ENCODE results near the gene AOAH.

The AOAH gene

GRCh38 chr7:36691983-36692382, 32.3 kb downstream of the AOAH start:
- Histone ChIP-seq H3K4me2 (ENCODE audit: insufficient read depth, low read length) (no peak overlapping the region), H3K27me3 (ENCODE audit: insufficient read depth, low read length, poor library complexity) (no peaks in the 10 kb centered on the region), H3K36me3 (ENCODE audit: insufficient read depth, low read length) (no peaks in the 10 kb centered on the region), H3K4me3 (ENCODE audit: low read depth in 1 of 2, low read length in 2 of 2) (no peak overlapping the region), H3K27ac (ENCODE audit: low read length) (no peak overlapping the region), H2AFZ (ENCODE audit: low read depth, low read length) (no peak overlapping the region), H4K20me1 (ENCODE audit: insufficient read depth, low read length) (no peaks in the 10 kb centered on the region), H3K9me3 (ENCODE audit: insufficient read depth, low read length, severe bottlenecking) (no peaks in the 10 kb centered on the region), H3K9ac (ENCODE audit: low read depth, low read length) (no peak overlapping the region), H3K79me2 (ENCODE audit: insufficient read depth, low read length) (no peaks in the 10 kb centered on the region), H3K4me1 (ENCODE audit: insufficient read depth, low read length) (no peaks in the 10 kb centered on the region)
- no peak for DNase-seq
- TF ChIP-seq CTCF (IDR thresholded peaks at IDR 0.05; ENCODE audit: borderline replicate concordance, extremely low read depth, low read length, poor library complexity, severe bottlenecking), result no peak
- no peak for TF ChIP-seq EZH2 (IDR thresholded peaks at IDR 0.05; ENCODE audit: borderline replicate concordance, low read depth, low read length, severe bottlenecking)
- ATAC-seq (ENCODE audit: insufficient read depth, low read depth), result no peak

- Histone ChIP-seq H3K36me3 (ENCODE audit: insufficient read depth, low read length) (no peaks in the 10 kb centered on the region), H3K27ac (ENCODE audit: low read length) (no peak overlapping the region), H3K9me3 (ENCODE audit: insufficient read depth, low read length, severe bottlenecking) (no peaks in the 10 kb centered on the region), H3K27me3 (ENCODE audit: insufficient read depth, low read length, poor library complexity) (no peaks in the 10 kb centered on the region), H4K20me1 (ENCODE audit: insufficient read depth, low read length) (no peaks in the 10 kb centered on the region), H2AFZ (ENCODE audit: low read depth, low read length) (no peak overlapping the region), H3K9ac (ENCODE audit: low read depth, low read length) (no peak overlapping the region), H3K4me1 (ENCODE audit: insufficient read depth, low read length) (peaks cover 5% of the 10 kb centered on the region; the same call in 1 of the 2 replicates), H3K4me2 (ENCODE audit: insufficient read depth, low read length) (no peak overlapping the region), H3K79me2 (ENCODE audit: insufficient read depth, low read length) (no peaks in the 10 kb centered on the region), H3K4me3 (ENCODE audit: low read depth in 1 of 2, low read length in 2 of 2) (no peak overlapping the region)
- ATAC-seq (ENCODE audit: insufficient read depth, low read depth), result no peak
- TF ChIP-seq EZH2 (IDR thresholded peaks at IDR 0.05; ENCODE audit: borderline replicate concordance, low read depth, low read length, severe bottlenecking) (no peak), CTCF (IDR thresholded peaks at IDR 0.05; ENCODE audit: borderline replicate concordance, extremely low read depth, low read length, poor library complexity, severe bottlenecking) (no peak)
- DNase-seq, result no peak
Measured at GRCh38 chr7:36690514-36691187, 33.6 kb downstream of the AOAH start.

DNA sequence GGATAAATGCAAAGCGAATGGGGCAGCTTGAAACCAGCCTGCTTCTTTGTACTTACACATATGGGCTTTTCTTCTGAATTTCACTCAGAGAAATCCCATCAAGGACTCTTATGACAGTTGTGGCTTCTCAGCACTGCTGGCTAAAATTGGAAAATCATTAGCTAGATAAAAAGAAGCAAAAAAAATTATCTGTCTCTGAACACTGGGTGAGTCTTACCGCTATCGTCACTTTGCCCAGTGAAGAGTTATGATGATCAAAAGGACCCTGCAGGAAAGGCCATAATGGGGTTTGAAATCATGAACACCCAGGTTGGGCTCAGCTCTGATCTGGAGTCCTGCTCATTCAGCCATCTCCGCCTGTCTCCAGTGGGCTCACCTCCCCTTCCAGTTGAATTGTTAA, 34.3 kb downstream of the AOAH start:
- Histone ChIP-seq H3K9me3 (ENCODE audit: insufficient read depth, low read length, severe bottlenecking) (no peaks in the 10 kb centered on the region), H3K36me3 (ENCODE audit: insufficient read depth, low read length) (no peaks in the 10 kb centered on the region), H3K4me1 (ENCODE audit: insufficient read depth, low read length) (peaks cover 5% of the 10 kb centered on the region; the same call in 1 of the 2 replicates), H3K27ac (ENCODE audit: low read length) (no peak overlapping the region), H3K27me3 (ENCODE audit: insufficient read depth, low read length, poor library complexity) (no peaks in the 10 kb centered on the region), H3K4me2 (ENCODE audit: insufficient read depth, low read length) (no peak overlapping the region), H2AFZ (ENCODE audit: low read depth, low read length) (no peak overlapping the region), H3K9ac (ENCODE audit: low read depth, low read length) (no peak overlapping the region), H4K20me1 (ENCODE audit: insufficient read depth, low read length) (no peaks in the 10 kb centered on the region), H3K4me3 (ENCODE audit: low read depth in 1 of 2, low read length in 2 of 2) (no peak overlapping the region), H3K79me2 (ENCODE audit: insufficient read depth, low read length) (no peaks in the 10 kb centered on the region)
- no peak for ATAC-seq (ENCODE audit: insufficient read depth, low read depth)
- no peak for TF ChIP-seq CTCF (IDR thresholded peaks at IDR 0.05; ENCODE audit: borderline replicate concordance, extremely low read depth, low read length, poor library complexity, severe bottlenecking)
- no peak for TF ChIP-seq EZH2 (IDR thresholded peaks at IDR 0.05; ENCODE audit: borderline replicate concordance, low read depth, low read length, severe bottlenecking)
- no peak for DNase-seq

Data from DND-41 (cell line).